ENCODE measurements around the gene SERPINA3.

DNA sequence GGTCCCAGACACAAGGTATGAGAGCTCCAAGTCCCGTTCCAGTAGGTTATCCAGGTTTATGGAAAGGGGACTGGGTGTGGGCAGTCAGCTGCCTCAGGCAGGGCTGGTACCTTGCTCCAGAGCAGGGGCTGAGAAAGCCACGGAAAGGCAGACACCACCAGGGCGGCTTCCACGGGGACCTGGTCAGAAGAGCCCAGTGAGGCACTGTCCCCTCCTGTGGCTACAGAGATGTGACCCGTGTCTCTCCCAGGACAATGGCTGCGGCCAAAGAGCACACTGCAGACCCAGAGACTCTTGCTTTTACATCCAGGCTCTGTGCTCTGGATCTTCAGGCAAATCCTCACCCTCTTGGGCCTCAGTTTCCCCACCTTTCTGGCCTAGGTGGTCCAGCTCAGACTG is 42.2 kb upstream of the SERPINA3 start:
- TF ChIP-seq POLR2A (IDR thresholded peaks at IDR 0.05): no peak
- TF ChIP-seq, protein P1, sequence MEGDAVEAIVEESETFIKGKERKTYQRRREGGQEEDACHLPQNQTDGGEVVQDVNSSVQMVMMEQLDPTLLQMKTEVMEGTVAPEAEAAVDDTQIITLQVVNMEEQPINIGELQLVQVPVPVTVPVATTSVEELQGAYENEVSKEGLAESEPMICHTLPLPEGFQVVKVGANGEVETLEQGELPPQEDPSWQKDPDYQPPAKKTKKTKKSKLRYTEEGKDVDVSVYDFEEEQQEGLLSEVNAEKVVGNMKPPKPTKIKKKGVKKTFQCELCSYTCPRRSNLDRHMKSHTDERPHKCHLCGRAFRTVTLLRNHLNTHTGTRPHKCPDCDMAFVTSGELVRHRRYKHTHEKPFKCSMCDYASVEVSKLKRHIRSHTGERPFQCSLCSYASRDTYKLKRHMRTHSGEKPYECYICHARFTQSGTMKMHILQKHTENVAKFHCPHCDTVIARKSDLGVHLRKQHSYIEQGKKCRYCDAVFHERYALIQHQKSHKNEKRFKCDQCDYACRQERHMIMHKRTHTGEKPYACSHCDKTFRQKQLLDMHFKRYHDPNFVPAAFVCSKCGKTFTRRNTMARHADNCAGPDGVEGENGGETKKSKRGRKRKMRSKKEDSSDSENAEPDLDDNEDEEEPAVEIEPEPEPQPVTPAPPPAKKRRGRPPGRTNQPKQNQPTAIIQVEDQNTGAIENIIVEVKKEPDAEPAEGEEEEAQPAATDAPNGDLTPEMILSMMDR (IDR thresholded peaks at IDR 0.05): no peak
